NCI-H2196 treated with DMSO at 0.1 percent for 48 hours (cell line): Measurements from ENCODE around the gene PGLYRP2.

ENCODE experiments used
- DNase-seq: peaks from one replicate; lab custom pipeline; 2025; ENCODE audit not compliant: unreplicated experiment; lab: John Stamatoyannopoulos, UW

PGLYRP2 gene

DNA sequence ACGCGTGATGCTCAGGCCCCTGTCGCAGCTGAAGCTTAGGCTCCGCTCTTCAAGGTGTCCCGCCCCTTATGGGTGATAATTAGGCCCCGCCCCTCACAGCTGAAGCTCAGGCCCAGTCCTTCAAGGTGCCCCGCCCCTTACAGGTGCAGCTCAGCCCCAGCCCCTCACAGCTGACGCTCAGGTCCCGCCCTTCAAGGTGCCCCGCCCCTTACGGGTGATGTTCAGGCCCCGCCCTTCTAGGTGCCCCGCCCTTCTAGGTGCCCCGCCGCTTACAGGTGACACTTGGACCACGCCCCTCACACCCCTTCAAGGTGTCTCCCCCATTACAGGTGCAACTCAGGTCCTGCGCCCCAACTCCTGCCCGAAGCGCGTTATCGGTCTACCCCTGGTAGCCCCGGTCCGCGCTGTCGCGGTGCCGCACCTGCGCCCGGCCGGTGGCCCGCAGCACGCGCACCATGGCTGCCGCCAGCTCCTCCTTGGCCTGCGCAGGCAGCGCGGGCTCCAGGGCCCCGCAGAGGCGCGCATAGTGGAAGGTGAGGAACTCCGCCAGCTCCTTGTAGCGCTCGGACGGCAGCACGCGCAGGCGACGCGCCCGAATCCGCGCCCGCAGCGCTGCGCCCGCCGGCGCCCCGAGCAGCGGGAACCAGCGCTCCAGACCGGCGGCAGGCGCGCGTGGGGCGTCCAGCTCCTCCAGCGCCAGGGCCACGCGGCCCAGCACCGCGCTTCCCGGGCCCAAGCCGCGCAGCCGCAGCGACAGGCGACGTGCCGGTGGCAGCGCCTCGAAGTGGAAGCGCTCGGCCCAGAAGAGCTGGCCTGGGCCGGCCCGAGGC is 22.2 kb downstream of the PGLYRP2 start:
- peak; percentile 86 for DNase-seq

- no peak for DNase-seq
These were observed 22.9 kb downstream of the PGLYRP2 start for GRCh38 chr19:15456441-15456840.

DNA sequence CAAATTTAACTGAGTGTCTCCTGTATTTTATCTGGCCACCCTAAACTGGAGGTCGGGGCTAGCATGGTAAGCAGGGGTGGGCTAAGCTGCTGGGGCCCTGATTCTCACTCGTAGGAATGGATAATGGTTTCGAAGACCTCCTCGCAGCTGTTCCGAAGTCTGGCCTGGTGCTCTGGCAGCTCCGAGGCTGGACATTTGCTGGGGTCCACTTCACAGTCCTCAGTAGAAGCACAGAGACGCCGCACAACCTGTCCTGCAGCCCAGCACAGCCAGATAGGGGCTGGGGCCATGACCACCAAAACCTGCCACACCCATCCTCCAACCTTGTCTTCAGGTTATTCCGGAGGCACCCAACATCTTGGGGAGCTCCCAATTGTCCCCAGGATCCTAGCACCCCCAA is 23.3 kb downstream of the PGLYRP2 start:
- DNase-seq: no peak

GRCh38 chr19:15453906-15454860 is 25.1 kb downstream of the PGLYRP2 start:
- DNase-seq: no peak

DNA sequence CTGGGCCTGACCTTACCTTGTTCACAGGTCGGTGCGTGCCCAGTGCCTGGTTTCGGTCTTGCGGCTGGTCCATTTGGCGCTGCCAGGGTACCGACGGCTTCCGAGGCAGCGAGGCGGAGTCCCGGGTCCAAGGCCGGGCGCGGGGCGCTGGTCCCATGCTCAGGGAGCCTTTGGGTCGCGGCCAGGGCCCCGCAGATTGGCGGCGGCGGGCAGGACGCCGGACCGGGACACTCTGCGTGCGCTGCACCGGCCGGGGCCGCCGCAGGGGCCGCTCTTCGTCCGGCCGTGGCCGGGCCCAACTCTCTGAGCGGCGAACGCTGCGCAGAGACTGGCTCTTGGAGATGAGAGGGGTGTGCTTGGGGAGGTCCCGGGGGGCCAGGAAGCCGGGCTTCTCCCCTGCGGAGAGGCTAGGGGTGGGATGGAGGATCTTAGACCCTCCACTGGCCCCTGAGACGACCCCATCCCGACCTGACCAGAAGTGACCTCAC is 26.2 kb downstream of the PGLYRP2 start:
- no peak for DNase-seq

DNA sequence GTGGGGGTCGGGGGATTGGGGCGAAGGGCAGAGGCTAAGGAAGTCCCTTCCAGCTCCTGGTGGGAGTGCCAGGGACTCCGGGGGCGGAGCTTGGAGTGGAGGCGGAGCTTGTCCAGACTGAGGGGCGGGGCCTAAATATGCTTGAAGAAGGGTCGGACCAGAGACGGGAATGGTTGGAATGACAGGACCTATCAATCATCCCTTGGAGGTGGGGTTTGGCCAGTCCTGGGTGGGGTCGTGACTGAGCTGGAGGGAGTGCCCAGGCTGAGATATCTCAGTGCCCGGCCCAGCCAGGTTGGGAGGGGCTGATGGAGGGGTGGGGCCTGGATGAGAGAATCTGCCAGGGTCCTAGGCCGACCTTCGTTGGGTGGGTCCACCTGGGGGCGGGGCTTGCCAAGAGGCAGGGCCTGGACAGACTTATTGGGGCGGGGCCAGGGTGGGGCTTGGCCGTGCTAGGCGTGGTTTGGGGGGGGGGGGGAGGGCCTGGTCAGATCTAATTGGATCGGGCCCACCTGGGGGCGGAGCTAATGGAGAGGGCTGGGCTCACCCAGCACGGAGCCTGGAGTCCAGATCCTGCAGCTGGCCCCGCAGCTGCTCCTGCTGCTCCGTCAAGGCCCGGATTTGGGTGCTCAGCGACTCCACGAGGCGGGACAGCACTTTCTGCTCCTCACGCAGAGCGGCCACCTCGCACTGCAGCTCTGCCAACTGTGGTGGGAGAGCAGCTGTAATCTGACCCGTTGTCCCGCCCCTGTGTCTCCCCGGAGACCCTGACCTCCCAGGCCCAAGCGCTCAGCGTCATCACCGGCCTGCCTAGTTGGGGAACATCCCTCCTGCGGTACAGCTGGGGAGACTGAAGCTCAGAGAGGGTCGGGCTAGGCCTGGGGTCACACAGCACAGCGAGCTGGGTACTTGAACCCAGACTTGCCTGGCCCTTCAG is 26.9 kb downstream of the PGLYRP2 start:
- DNase-seq: no peak

DNA sequence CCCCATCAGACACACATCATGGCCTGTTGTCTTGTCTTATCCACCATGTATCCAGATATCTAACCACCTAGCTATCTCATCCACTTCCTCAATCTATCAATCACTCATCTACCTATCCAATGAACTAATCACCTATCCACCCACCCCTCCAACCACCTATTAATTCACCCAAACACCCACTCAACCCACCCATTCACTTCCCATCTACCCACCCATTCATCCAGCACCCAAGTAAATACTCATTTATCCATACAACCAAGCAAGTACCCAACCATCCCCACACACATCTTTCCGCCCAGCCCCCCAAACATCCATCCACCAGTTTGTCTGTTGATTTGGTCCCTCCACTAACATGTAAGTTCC is 28.8 kb downstream of the PGLYRP2 start:
- DNase-seq: no peak

GRCh38 chr19:15449620-15450527 is 29.4 kb downstream of the PGLYRP2 start, which contains the start of gene WIZ:
Gene WIZ (minus strand): TSS chr19:15449956. CDS start chr19:15448307, 1,649 bp downstream.
- peak; percentile 33 for DNase-seq

GRCh38 chr19:15448778-15449619 is 30.3 kb downstream of the PGLYRP2 start:
- no peak for DNase-seq

DNA sequence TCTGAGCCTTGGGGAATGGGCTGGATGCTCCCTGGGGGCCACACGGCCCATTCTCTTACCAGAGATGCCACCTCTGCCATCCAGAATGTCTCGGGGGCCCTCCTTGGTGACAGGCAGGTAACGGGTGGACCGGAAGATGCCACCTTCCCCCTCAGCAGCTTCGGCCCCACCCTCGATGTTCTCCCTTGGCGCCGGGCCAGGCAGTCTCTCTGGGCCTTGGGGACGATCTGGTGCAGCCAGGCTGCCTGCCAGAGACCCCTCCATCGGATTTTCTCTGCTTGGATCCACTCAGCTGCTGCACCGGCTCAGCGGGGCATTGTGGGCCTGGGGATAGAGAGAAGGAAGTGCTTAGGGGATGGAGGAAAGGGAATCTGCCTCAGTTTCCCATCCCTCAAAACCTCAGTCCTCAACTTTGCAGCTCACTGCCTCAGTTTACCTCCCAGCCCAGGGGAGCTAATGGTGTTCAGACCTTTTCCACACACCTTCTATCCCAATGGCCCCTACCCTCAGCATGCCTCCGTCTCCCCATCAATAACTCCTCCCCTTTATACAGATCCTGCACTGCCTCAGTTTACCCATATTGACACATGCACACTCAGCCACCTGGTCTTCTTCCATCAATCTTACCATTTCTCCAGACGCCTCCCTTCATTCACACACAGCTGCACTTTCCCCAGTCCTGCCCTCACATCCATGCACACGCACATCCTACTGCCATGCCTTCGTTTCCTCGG is 31.1 kb downstream of the PGLYRP2 start:
- DNase-seq: no peak

- DNase-seq: no peak
These were observed 32.2 kb downstream of the PGLYRP2 start for GRCh38 chr19:15447057-15447456.

DNA sequence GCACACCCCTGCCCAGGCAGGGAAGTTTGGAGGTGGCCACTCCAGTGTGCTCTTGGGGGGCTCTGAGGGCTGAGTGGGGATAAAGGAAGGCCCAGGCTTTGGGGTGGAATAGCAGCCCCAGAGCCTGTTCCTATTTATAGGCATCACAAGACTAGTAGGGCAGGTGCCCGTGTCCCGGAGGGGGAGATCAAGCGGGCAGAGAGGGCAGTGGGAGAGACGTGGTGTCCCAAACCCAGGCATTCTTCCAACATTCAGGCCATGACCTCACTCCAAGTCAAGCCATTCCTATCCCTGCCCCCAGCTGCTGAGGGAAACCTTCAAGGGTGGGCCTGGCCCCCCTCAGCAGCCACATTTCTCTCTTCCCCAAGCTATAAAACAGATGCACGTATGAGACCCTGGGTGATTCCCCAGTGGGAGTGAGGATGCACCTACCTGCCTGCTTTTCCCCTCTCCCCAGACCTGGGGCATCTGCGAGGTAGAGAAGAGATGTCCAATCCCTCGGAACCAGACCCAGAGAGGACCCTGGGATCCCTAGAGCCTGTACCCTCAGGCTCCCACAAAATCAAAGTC is 33.4 kb downstream of the PGLYRP2 start:
- DNase-seq: no peak

GRCh38 chr19:15445227-15445605 is 34.1 kb downstream of the PGLYRP2 start:
- no peak for DNase-seq

DNA sequence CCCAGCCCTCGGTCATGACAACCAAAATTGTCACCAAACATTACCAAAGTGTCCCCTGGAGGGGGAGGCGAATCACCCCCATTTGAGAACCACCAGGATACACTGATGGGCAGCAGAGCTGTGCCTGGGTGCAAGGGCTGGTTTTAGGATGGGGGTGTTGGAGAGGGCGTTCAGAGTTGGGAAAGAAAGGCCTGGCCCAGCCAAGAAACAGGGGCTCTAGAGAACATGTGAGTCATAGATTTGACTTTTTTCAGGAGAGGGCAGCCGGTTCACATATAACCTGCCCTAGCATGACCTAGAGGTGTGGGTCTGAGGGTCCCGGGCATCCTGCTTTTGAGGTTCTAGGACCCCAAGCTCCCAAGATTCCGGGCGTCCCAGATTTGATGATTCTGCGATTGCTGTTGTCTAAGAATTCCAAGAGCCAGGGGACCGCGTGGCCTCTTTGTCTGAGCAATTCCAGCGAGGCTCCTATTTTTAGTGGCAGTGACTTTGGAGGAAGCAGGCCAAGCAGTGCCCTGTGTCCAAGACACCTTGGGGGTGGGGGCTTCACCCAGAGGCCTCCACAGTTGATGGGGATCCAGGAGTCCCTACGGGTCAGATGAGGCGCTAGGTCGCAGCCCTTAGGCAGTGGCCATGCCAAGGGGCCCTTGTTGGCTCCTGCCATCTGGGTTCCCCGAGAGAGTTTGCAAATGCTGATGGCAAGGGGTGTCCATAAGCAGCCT is 34.6 kb downstream of the PGLYRP2 start:
- no peak for DNase-seq

- DNase-seq: no peak
These were observed 35.5 kb downstream of the PGLYRP2 start for GRCh38 chr19:15443838-15444237.

- DNase-seq: no peak
These were observed 36.0 kb downstream of the PGLYRP2 start for GRCh38 chr19:15443325-15443724.
